SIG-M5 treated with dmso at 0.1 percent for 504 hours (cell line): Measurements from ENCODE around the gene TJP2.

Experiments
- DNase-seq: peaks from one replicate; lab custom pipeline; 2025; ENCODE audit not compliant: unreplicated experiment; lab: John Stamatoyannopoulos, UW

The TJP2 gene

GRCh38 chr9:69222970-69223369 is 48.9 kb downstream of the TJP2 start:
- no peak for DNase-seq

- DNase-seq: peak; percentile 2
Measured at GRCh38 chr9:69223605-69224004, 49.5 kb downstream of the TJP2 start.

GRCh38 chr9:69229367-69229766 is 55.3 kb downstream of the TJP2 start:
- DNase-seq: no peak

GRCh38 chr9:69232135-69232534 is 58.1 kb downstream of the TJP2 start:
- no peak for DNase-seq

- DNase-seq: no peak
Measured at GRCh38 chr9:69234683-69235082, 60.6 kb downstream of the TJP2 start.

GRCh38 chr9:69236188-69236587 is 62.1 kb downstream of the TJP2 start:
- no peak for DNase-seq

GRCh38 chr9:69237702-69238295 is 63.7 kb downstream of the TJP2 start:
- no peak for DNase-seq

- no peak for DNase-seq
Measured at GRCh38 chr9:69243116-69243515, 69.0 kb downstream of the TJP2 start.

GRCh38 chr9:69246629-69247028 is 72.6 kb downstream of the TJP2 start:
- DNase-seq: no peak

- DNase-seq: no peak
Measured at GRCh38 chr9:69248005-69248404, 73.9 kb downstream of the TJP2 start.

- no peak for DNase-seq
Measured at GRCh38 chr9:69249337-69249736, 75.3 kb downstream of the TJP2 start.

- DNase-seq: no peak
Measured at GRCh38 chr9:69250681-69251080, 76.6 kb downstream of the TJP2 start.

- no peak for DNase-seq
Measured at GRCh38 chr9:69252436-69252835, 78.4 kb downstream of the TJP2 start.

GRCh38 chr9:69253057-69253456 is 79.0 kb downstream of the TJP2 start:
- DNase-seq: no peak

- DNase-seq: no peak
Measured at GRCh38 chr9:69254223-69254622, 80.1 kb downstream of the TJP2 start.

GRCh38 chr9:69255591-69255990 is 81.5 kb downstream of the TJP2 start:
- DNase-seq: no peak

GRCh38 chr9:69258551-69258950 is 84.5 kb downstream of the TJP2 start:
- DNase-seq: no peak

- no peak for DNase-seq
Measured at GRCh38 chr9:69260161-69260560, 86.1 kb downstream of the TJP2 start.

- no peak for DNase-seq
Measured at GRCh38 chr9:69261636-69262035, 87.6 kb downstream of the TJP2 start.

- peak; percentile 9 for DNase-seq
Measured at GRCh38 chr9:69264526-69264925, 90.4 kb downstream of the TJP2 start.

- no peak for DNase-seq
Measured at GRCh38 chr9:69265891-69266290, 91.8 kb downstream of the TJP2 start.

- no peak for DNase-seq
Measured at GRCh38 chr9:69272212-69272611, 98.1 kb downstream of the TJP2 start.

GRCh38 chr9:69273161-69273560 is 99.1 kb downstream of the TJP2 start:
- DNase-seq: no peak

- DNase-seq: no peak
Measured at GRCh38 chr9:69276775-69277174, 102.7 kb downstream of the TJP2 start.
